Upper lobe of right lung (tissue), 1 donor: ENCODE data around the gene ATP5F1D. TPM values are rescaled to one million over a fixed set of nuclear protein-coding genes. Genes with fewer than 3 reads are reported as not detected.

ENCODE experiments used
- ATAC-seq: fragments of 200-7000 bp; cut with Tn5 transposase; one replicate; pipeline ENCODE4 v1.9.1; 2020; ENCODE audit warnings: mild to moderate bottlenecking, moderate library complexity
- DNase-seq: peaks from one replicate; pipeline ENCODE4 v3.0.0-alpha.2; 2020
- H3K27ac ChIP-seq: fragments of 200-600 bp; one replicate; pipeline ENCODE4 v1.8.0; 2022
- H3K27me3 ChIP-seq: fragments of 200-600 bp; one replicate; pipeline ENCODE4 v1.8.0; 2022; ENCODE audit warnings: mild to moderate bottlenecking
- H3K36me3 ChIP-seq: fragments of 200-600 bp; one replicate; pipeline ENCODE4 v1.8.0; 2022
- H3K4me1 ChIP-seq: fragments of 200-600 bp; one replicate; pipeline ENCODE4 v1.8.0; 2022
- H3K4me3 ChIP-seq: fragments of 200-600 bp; one replicate; pipeline ENCODE4 v1.8.0; 2022; ENCODE audit warnings: mild to moderate bottlenecking
- H3K9me3 ChIP-seq: fragments of 200-600 bp; one replicate; pipeline ENCODE4 v1.8.0; 2022
- intact Hi-C: fragments of 100-400 bp; cut with DNase I; formaldehyde crosslinking; loops from one replicate; pipeline ENCODE4 v1.11.0; 2022
- total RNA-seq: library from RNA; stranded (reverse); fragmentation: NEBNext Ultra II Directional; extraction: Animal tissue kit (Norgen Biotek cat#: 25700); gene quantifications from one replicate; pipeline ENCODE4 v1.2.1, GENCODE V29; 2021
- TF ChIP-seq, protein P1 (sequence below): fragments of 200-600 bp; IDR thresholded peaks from one replicate; pipeline ENCODE4 v1.8.0; 2022; ENCODE audit warnings: antibody characterized with exemption
- donor health status: DM: no; HTN: yes; CAD: no; lungs with severe emphysema.

ATP5F1D gene
- total RNA-seq, 1 donor from 2014 or later, result 126 TPM

DNA sequence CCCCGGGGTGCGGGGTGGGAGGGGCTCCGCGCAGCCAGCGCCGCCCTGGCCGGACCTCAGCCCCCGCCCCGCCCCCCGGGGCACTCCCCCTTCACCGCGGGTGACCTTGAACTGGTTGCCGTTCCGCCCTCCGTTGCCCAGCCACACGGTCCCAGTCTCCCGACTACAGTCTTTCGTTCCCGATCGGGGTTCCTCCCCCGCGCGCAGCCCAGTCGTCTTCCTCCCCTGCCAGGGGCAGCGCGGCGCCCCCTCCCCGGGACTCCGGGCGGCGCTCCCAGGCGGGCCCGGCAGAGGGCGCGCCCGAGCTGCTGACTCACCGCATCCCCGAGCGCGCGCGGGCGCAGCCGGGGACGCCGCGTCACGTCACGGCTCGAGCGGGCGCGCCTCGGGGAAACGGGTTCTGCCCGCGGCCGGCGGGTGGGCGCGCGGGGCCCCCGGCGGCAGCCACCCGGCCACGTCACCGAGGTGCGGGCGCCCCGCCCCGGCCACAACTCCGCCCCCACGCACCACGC lies 7.3 kb downstream of the ATP5F1D start:
- H3K27me3 ChIP-seq, result no peaks in the 10 kb centered on the region
- peak; percentile 93 for DNase-seq
- ATAC-seq, result peak; percentile 6
- peak overlapping the region; percentile 98 for H3K27ac ChIP-seq
- H3K4me1 ChIP-seq, result peaks cover 36% of the 10 kb centered on the region
- intact Hi-C loops, result no loop called here
- no peaks in the 10 kb centered on the region for H3K9me3 ChIP-seq
- peak overlapping the region; percentile 81 for H3K4me3 ChIP-seq
- H3K36me3 ChIP-seq, result peaks cover 7% of the 10 kb centered on the region
- TF ChIP-seq, protein P1, sequence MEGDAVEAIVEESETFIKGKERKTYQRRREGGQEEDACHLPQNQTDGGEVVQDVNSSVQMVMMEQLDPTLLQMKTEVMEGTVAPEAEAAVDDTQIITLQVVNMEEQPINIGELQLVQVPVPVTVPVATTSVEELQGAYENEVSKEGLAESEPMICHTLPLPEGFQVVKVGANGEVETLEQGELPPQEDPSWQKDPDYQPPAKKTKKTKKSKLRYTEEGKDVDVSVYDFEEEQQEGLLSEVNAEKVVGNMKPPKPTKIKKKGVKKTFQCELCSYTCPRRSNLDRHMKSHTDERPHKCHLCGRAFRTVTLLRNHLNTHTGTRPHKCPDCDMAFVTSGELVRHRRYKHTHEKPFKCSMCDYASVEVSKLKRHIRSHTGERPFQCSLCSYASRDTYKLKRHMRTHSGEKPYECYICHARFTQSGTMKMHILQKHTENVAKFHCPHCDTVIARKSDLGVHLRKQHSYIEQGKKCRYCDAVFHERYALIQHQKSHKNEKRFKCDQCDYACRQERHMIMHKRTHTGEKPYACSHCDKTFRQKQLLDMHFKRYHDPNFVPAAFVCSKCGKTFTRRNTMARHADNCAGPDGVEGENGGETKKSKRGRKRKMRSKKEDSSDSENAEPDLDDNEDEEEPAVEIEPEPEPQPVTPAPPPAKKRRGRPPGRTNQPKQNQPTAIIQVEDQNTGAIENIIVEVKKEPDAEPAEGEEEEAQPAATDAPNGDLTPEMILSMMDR, result peak; percentile 68

DNA sequence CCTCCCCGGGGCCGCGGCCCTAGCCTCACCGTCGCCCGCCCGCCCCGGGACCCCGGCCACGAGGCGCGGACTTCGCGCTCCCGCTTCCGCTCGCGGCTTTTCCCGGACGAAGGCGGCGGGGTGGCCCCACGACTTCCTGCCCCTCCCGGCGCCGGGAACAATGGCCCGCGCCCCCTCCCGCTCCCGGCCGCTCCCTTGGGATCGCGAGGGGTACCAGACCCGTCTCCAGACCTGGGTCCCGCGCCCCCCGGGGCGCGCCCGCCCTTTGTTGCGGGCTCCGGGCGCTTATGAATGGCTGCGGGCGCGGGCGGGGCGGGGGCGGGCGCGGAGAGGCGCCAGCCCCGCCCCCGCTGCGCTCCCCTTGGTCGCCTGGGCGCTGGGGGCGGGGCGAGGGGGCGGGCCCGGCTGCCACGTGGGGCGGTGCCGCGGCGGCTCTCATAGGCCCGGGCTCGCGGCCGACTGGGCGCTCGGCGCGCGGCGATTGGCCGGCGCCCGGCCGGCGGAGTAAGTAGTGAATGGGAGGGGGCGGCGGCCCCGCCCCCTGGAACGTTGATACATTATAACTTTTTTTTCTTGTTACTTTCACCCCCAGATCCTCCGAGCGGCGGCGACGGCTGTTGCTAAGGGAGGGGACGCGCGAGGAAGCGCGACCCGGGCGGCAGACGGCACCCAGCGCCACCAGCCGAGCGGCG lies 7.9 kb downstream of the ATP5F1D start:
- H3K4me1 ChIP-seq, result peaks cover 36% of the 10 kb centered on the region
- intact Hi-C loops, result no loop called here

DNA sequence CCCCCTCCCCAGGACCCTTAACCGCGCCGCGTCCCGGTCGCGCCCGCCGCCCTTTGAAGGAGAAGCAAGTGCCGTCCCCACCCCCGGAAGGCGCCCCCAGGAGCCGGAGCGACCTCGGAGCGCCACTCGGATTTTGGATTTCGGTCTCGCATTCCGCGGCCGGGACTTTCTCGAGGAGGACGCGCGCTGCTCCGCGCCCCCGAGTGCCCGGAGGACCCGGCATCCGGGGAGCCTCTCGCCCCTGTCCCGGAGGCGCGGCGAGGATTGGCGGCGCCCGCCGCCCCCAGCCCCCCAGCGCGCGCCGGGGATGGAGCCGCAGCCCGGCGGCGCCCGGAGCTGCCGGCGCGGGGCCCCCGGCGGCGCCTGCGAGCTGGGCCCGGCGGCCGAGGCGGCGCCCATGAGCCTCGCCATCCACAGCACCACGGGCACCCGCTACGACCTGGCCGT lies 8.5 kb downstream of the ATP5F1D start:
- H3K9me3 ChIP-seq, result no peaks in the 10 kb centered on the region
- H3K27me3 ChIP-seq, result no peaks in the 10 kb centered on the region
- H3K4me1 ChIP-seq, result peaks cover 36% of the 10 kb centered on the region
- peaks cover 18% of the 10 kb centered on the region for H3K36me3 ChIP-seq
- peak overlapping the region; percentile 95 for H3K27ac ChIP-seq
- DNase-seq (no peak), ATAC-seq (no peak)
- peak overlapping the region; percentile 81 for H3K4me3 ChIP-seq
- TF ChIP-seq, protein P1, result no peak
- intact Hi-C loops, result no loop called here

More for the DNA sequence above, 7.9 kb downstream of the ATP5F1D start:
- Histone ChIP-seq H3K36me3 (peaks cover 13% of the 10 kb centered on the region), H3K27me3 (no peaks in the 10 kb centered on the region), H3K9me3 (no peaks in the 10 kb centered on the region), H3K27ac (peak overlapping the region; percentile 98), H3K4me3 (peak overlapping the region; percentile 81)
- DNase-seq (peak; percentile 97), ATAC-seq (peak; percentile 50)
- TF ChIP-seq, protein P1, result no peak

DNA sequence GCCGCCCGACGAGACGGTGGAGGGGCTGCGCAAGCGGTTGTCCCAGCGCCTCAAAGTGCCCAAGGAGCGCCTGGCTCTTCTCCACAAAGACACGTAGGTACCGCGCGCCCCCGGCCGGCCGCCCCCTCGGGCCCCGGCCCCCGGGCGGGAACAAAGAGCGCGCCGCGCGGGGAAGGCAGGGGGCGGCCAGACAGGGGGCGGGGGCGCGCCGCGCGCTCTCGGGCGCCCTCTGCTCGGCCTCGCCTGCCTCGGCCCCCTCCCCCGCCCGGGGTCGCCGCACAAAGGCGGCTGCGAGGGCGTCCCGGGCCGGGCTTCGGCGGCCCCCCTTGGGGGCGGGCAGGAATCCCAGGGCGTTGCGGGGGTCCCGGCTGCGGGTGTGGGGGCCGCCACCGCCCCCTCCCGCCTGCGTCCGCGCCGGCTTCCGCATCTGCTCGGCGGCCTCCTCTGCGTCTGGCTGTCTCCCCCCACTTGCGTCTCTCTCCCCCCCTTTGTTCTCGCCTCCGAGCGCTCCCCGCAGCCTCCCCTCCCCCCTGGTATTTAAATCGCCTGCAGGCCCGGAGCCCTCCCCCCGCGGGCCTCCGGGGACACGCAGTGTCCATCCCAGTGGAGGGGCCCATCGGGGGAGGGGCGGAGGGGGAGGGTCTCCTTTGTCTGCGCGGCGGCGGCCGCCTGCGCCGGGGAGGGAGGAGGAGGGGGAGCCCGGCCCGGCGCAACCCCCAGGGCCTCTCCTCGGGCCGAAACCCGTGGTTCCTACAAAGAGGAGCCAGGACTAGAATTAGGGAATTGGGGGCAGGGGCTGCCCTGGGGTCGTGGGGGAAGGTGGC lies 9.1 kb downstream of the ATP5F1D start:
- Histone ChIP-seq H3K4me3 (peak overlapping the region; percentile 81), H3K27ac (peak overlapping the region; percentile 95), H3K4me1 (peaks cover 36% of the 10 kb centered on the region), H3K27me3 (no peaks in the 10 kb centered on the region), H3K9me3 (no peaks in the 10 kb centered on the region), H3K36me3 (peaks cover 25% of the 10 kb centered on the region)
- TF ChIP-seq, protein P1, result no peak
- ATAC-seq (no peak), DNase-seq (peak; percentile 86)
- intact Hi-C loops, result no loop called here

DNA sequence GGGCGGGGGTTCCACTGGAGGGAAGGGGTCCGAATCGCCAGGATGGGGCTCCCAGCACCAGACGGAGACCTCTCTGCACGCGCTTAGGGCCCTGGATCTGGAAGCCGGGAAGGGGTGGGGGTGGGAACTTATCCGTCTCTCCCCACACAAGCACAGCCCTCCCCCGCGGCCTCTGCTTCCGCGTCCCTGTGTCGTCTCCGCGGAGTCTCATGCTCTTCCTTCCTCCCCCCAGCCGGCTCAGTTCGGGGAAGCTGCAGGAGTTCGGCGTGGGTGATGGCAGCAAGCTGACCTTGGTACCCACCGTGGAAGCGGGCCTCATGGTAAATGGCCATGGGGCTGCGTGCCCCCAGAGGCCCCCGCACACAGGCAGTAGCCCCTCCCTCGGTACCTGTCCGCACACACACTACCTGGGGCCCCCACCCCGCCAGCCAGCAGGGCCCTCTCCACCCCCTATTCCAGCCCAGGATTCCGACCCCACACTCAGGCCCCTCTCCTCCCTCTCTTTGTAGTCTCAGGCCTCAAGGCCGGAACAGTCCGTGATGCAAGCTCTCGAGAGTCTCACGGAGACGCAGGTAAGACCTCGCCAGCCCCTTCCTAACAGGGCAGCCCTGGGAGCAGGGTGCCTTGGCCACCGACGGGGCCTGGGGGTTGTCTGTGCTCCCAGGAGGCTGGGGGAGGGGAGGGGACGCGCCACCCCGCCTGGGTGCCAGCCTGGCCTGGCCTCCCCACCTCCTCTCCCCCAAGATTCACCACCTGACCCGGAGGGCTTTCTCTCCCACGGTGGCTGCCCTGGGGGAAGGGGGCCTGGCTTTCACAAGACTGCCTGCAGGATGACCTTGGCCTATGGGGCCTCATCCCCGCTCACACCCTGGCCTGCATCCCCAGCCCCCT lies 10.0 kb downstream of the ATP5F1D start:
- Histone ChIP-seq H3K4me1 (peaks cover 37% of the 10 kb centered on the region), H3K4me3 (peak overlapping the region; percentile 81), H3K27ac (peak overlapping the region; percentile 95), H3K36me3 (peaks cover 34% of the 10 kb centered on the region), H3K27me3 (no peaks in the 10 kb centered on the region), H3K9me3 (no peaks in the 10 kb centered on the region)
- peak; percentile 94 for DNase-seq
- ATAC-seq, result peak; percentile 2
- TF ChIP-seq, protein P1, result no peak
- intact Hi-C loops, result no loop called here
